Memory B cell (primary cell): ENCODE data around the gene RABGAP1L.

ENCODE experiments used
- ATAC-seq: fragments of 150-1000 bp; cut with Tn5 transposase; 2 replicates; pipeline ENCODE4 v1.10.0; 2021; ENCODE audit warnings: low read depth, mild to moderate bottlenecking, moderate library complexity
- DNase-seq, 2 donors: peaks; one replicate each; pipeline ENCODE4 v3.0.0; 2022; ENCODE audit warnings: low spot score in 2 of 2
- H3K27ac Mint-ChIP-seq: one replicate; pipeline ENCODE4 v1.8.0; 2022; ENCODE audit warnings: mild to moderate bottlenecking, moderate library complexity, mixed read lengths
- H3K27me3 Mint-ChIP-seq: one replicate; pipeline ENCODE4 v1.8.0; 2022; ENCODE audit warnings: mixed read lengths
- H3K36me3 Mint-ChIP-seq: one replicate; pipeline ENCODE4 v1.8.0; 2022; ENCODE audit warnings: mild to moderate bottlenecking, mixed read lengths
- H3K4me1 Mint-ChIP-seq: one replicate; pipeline ENCODE4 v1.8.0; 2022; ENCODE audit warnings: mixed read lengths
- H3K4me3 Mint-ChIP-seq: one replicate; pipeline ENCODE4 v1.8.0; 2022; ENCODE audit warnings: mild to moderate bottlenecking, moderate library complexity, mixed read lengths
- H3K9me3 Mint-ChIP-seq: one replicate; pipeline ENCODE4 v1.8.0; 2022; ENCODE audit warnings: mixed read lengths

RABGAP1L gene

DNA sequence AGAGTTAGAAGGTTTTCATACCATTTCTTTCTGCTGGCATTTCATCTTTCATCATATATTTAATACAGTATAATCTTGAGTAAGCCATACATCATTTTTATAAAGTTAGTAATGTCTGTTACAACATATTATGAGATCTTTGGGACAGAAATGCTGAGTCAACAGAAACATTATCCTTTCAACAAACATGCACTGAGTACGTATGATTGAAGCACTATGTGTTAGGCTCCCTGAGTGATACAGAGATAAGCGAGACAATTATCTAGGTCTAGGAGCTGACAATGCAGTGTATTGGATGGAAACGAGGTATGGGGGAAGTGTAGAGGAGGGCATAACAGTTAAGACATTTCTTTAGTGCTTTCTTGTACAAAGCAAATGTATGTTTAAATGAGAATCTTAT lies 268.7 kb downstream of the RABGAP1L start:
- H3K27me3 Mint-ChIP-seq: no peaks in the 10 kb centered on the region
- H3K9me3 Mint-ChIP-seq: no peaks in the 10 kb centered on the region
- no peak overlapping the region for H3K4me3 Mint-ChIP-seq
- H3K36me3 Mint-ChIP-seq: peaks cover 3% of the 10 kb centered on the region
- H3K27ac Mint-ChIP-seq: no peak overlapping the region
- DNase-seq: no peak
- no peak for ATAC-seq
- H3K4me1 Mint-ChIP-seq: no peaks in the 10 kb centered on the region

DNA sequence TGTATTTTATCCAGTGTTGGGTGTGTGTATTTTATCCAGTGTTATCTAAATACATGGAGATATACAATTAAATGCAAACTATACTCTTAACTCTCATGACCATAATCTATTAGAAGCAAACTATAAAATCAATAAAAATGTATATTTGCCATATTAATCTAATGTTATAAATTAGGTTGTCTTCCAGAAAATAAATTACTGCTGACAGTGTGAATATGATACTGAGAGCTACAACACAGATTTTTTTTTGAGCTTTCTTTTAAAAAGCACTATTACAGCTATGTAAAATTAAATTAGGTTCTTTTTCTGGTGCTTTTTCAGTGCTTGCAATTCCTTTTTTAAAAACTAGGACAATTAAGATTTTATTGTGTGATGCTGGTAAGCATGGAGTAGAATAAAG lies 269.4 kb downstream of the RABGAP1L start:
- H3K9me3 Mint-ChIP-seq: no peaks in the 10 kb centered on the region
- H3K4me3 Mint-ChIP-seq: no peak overlapping the region
- ATAC-seq (no peak), DNase-seq (no peak)
- H3K27ac Mint-ChIP-seq: no peak overlapping the region
- H3K36me3 Mint-ChIP-seq: peaks cover 3% of the 10 kb centered on the region
- H3K27me3 Mint-ChIP-seq: no peaks in the 10 kb centered on the region
- no peaks in the 10 kb centered on the region for H3K4me1 Mint-ChIP-seq

DNA sequence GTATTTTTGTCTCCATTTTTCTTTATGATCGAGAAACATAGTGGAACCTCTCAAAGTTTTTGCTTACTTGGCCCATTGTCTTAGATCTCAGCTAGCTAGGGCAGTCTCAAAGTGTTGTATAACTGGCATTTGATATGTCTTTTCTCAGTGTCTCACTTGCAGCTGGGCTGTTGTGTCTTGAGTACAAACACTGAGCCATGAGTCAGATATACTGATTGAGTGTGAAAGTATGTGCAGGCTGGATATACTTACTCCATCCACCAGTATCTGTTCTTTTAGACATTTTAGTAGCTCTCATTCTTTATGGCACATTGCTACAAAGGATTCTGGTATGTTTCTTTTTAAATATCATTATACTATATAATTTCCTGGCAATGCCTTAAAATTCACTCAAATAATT lies 274.1 kb downstream of the RABGAP1L start:
- H3K27ac Mint-ChIP-seq: no peak overlapping the region
- DNase-seq (no peak), ATAC-seq (no peak)
- H3K36me3 Mint-ChIP-seq: peaks cover 14% of the 10 kb centered on the region
- H3K9me3 Mint-ChIP-seq: peaks cover 2% of the 10 kb centered on the region
- H3K4me1 Mint-ChIP-seq: no peaks in the 10 kb centered on the region
- H3K4me3 Mint-ChIP-seq: no peak overlapping the region
- H3K27me3 Mint-ChIP-seq: no peaks in the 10 kb centered on the region

DNA sequence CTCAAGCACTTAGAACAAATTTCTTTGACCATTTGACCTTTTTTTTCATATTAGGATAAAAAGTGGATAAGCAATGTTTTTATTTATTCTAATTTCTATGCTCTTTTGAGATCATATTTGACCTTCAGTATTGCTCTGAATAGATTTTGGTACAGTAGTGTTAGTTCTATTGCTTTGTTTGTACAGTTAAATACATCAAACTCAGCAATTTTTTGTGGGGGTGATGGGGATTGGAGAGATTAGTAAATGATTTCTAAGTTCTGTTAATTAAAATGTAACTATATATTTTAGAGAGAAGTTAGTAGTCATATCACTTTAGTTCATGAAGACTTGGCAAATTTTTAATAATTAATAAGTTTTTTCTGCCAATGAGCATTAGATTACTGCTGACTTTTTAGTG lies 286.0 kb downstream of the RABGAP1L start:
- H3K27ac Mint-ChIP-seq: no peak overlapping the region
- ATAC-seq (no peak), DNase-seq (no peak)
- peaks cover 7% of the 10 kb centered on the region for H3K4me1 Mint-ChIP-seq
- no peaks in the 10 kb centered on the region for H3K9me3 Mint-ChIP-seq
- H3K4me3 Mint-ChIP-seq: no peak overlapping the region
- peaks cover 11% of the 10 kb centered on the region for H3K36me3 Mint-ChIP-seq
- H3K27me3 Mint-ChIP-seq: no peaks in the 10 kb centered on the region

DNA sequence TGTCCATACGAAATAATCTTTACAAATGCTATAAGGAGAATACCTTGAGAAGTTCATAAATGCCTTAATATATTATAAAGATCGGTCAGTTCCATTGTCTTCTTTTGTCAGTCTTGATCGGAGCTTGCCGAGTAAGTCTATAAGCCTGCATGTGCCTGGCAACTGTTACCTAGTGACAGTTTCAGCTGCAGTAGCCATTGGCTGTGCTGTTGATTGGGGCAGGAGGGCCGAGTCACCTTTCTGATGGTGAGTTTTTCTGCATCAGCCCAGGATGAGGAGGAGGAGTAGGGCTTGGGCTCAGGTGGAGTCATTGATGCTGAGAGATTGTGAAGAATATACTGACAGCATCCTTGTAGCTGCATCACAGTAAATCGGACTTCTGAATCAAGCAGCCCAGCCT lies 286.5 kb downstream of the RABGAP1L start:
- H3K4me3 Mint-ChIP-seq: no peak overlapping the region
- H3K36me3 Mint-ChIP-seq: peaks cover 11% of the 10 kb centered on the region
- ATAC-seq (no peak), DNase-seq (no peak)
- H3K4me1 Mint-ChIP-seq: peaks cover 7% of the 10 kb centered on the region
- H3K27ac Mint-ChIP-seq: peak overlapping the region; percentile 19
- H3K9me3 Mint-ChIP-seq: no peaks in the 10 kb centered on the region
- H3K27me3 Mint-ChIP-seq: no peaks in the 10 kb centered on the region

DNA sequence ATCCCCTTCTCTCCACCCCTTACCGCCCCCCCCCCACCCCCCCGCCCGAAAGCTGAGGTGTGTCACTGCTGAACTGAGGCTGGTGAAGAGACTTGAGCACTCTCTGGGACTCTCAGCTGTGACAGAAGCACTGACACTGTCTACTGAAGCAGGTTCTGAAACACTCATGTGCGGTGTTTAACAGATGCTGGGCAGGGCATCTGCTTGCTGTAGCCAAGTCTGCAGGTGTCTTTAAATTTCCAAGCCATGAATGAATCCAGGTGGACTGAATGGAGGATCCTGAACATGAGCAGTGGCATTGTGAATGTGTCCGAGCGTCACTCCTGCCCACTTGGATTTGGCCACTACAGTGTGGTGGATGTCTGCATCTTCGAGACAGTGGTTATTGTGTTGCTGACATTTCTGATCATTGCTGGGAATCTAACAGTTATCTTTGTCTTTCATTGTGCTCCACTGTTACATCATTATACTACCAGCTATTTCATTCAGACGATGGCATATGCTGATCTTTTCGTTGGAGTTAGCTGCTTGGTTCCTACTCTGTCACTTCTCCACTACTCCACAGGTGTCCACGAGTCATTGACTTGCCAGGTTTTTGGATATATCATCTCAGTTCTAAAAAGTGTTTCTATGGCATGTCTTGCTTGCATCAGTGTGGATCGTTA lies 288.7 kb downstream of the RABGAP1L start, which contains the start of gene GPR52:
Gene GPR52 (plus strand): TSS at position 99 of the 665 bp plus-strand sequence. CDS start 148 bp downstream, at position 247.
- no peak within 1 kb of the TSS for H3K27ac Mint-ChIP-seq
- peaks cover 7% of the 10 kb centered on the region for H3K4me1 Mint-ChIP-seq
- no peak within 1 kb of the TSS for H3K4me3 Mint-ChIP-seq
- peaks cover 11% of the 10 kb centered on the region for H3K36me3 Mint-ChIP-seq
- DNase-seq (no peak), ATAC-seq (no peak)
- H3K9me3 Mint-ChIP-seq: no peaks in the 10 kb centered on the region
- H3K27me3 Mint-ChIP-seq: no peaks in the 10 kb centered on the region

DNA sequence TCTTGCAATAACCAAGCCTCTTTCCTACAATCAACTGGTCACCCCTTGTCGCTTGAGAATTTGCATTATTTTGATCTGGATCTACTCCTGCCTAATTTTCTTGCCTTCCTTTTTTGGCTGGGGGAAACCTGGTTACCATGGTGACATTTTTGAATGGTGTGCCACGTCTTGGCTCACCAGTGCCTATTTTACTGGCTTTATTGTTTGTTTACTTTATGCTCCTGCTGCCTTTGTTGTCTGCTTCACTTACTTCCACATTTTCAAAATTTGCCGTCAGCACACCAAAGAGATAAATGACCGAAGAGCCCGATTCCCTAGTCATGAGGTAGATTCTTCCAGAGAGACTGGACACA lies 289.2 kb downstream of the RABGAP1L start:
- no peak overlapping the region for H3K27ac Mint-ChIP-seq
- no peak overlapping the region for H3K4me3 Mint-ChIP-seq
- no peaks in the 10 kb centered on the region for H3K9me3 Mint-ChIP-seq
- peaks cover 11% of the 10 kb centered on the region for H3K36me3 Mint-ChIP-seq
- ATAC-seq: no peak
- no peak for DNase-seq
- no peaks in the 10 kb centered on the region for H3K27me3 Mint-ChIP-seq
- peaks cover 7% of the 10 kb centered on the region for H3K4me1 Mint-ChIP-seq

DNA sequence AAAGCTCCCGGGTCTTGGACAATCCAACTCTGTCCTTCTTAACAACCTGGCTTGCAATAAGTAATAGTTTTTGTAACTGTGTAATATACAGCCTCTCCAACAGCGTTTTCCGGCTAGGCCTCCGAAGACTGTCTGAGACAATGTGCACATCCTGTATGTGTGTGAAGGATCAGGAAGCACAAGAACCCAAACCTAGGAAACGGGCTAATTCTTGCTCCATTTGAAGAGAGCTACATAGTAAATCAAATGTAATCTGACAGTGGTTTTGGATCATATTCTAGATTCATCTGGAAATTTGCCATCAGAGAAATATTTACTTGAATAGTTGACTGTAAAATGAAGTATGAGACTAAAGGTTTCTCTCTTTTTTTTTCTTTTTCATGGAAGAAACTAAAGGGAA lies 289.7 kb downstream of the RABGAP1L start:
- ATAC-seq: no peak
- DNase-seq: no peak
- Mint-ChIP-seq H3K36me3 (peaks cover 9% of the 10 kb centered on the region), H3K4me3 (no peak overlapping the region), H3K27ac (no peak overlapping the region), H3K9me3 (no peaks in the 10 kb centered on the region), H3K4me1 (peaks cover 2% of the 10 kb centered on the region), H3K27me3 (no peaks in the 10 kb centered on the region)

DNA sequence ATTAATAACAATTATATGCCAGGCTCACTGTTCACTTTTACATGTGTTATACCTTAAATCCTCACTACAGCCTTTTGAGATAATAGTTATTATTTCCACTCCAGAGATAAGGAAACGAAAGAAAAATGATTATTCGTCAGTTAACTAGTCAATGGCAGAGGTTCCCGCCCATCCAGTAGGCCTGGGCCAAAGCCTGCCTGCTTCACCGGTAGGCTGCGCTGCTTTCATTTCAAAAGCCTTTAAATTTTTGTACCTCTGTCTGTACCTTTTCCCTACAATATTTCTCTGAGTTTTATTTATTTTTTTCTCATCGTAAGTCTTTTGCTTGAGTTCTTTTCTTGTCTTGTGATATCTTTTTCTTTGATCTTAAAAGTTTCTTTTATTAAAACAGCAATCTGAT lies 292.1 kb downstream of the RABGAP1L start:
- ATAC-seq (no peak), DNase-seq (no peak)
- Mint-ChIP-seq H3K27ac (no peak overlapping the region), H3K9me3 (no peaks in the 10 kb centered on the region), H3K27me3 (no peaks in the 10 kb centered on the region), H3K36me3 (peaks cover 7% of the 10 kb centered on the region), H3K4me3 (no peak overlapping the region), H3K4me1 (no peaks in the 10 kb centered on the region)

DNA sequence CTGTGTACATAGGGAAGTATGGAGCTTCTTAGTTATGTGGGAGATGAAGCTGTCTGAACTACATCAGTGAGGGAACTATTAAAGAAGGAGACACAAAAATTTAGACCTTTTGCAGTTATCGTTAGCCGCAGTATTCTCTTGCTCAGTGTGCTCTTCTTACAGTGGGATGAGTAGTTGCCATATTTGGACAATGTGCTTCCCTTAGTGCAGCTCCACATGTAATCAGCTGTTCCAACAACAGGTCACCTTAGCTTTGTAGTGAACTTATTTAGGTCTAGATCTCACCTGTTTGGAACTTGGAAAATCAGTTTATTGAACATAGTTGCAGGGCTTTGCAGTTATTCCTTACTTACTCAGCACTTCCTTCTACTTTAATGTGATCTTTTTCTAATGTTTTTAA lies 306.5 kb downstream of the RABGAP1L start:
- no peak for ATAC-seq
- Mint-ChIP-seq H3K27ac (no peak overlapping the region), H3K4me1 (no peaks in the 10 kb centered on the region), H3K27me3 (no peaks in the 10 kb centered on the region), H3K36me3 (peaks cover 16% of the 10 kb centered on the region), H3K4me3 (no peak overlapping the region), H3K9me3 (peaks cover 2% of the 10 kb centered on the region)
- no peak for DNase-seq

DNA sequence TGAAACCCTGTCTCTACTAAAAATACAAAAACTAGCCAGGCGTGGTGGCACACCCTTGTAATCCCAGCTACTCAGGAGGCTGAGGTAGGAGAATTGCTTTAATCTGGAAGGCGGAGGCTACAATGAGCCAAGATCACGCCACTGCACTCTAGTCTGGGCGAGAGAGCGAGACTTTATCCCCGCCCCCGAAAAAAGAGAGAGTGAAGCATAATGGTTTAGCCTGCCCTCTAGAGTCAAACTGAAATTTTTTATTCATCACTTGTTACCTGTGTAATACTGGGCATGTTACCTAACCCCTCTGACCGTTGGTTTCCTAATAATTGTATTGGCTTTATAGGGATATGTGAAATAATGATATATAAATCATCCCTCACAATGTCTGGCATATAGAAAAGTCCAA lies 307.3 kb downstream of the RABGAP1L start:
- H3K4me1 Mint-ChIP-seq: no peaks in the 10 kb centered on the region
- ATAC-seq: no peak
- DNase-seq: no peak
- H3K4me3 Mint-ChIP-seq: no peak overlapping the region
- H3K27me3 Mint-ChIP-seq: no peaks in the 10 kb centered on the region
- H3K9me3 Mint-ChIP-seq: peaks cover 2% of the 10 kb centered on the region
- H3K36me3 Mint-ChIP-seq: peaks cover 12% of the 10 kb centered on the region
- no peak overlapping the region for H3K27ac Mint-ChIP-seq

DNA sequence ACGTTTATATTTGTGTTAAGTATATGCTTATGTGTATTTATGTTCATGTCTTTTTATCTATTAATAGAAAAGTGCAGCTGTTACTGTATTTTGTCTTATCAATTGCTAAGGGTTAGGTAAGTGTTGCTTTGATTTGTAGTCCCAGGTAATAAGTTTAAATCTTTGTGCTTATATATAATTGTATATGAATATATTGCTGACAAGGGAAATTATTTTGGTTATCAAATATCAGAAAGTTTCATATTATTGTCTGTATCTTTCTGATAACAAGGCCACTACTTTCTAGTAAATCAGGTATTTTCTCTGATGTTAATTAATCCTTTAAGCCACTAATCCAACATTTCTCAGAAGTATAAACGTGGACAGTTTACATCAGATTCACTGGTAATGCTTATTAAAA lies 309.7 kb downstream of the RABGAP1L start:
- DNase-seq: no peak
- ATAC-seq: no peak
- Mint-ChIP-seq H3K27ac (no peak overlapping the region), H3K4me1 (no peaks in the 10 kb centered on the region), H3K36me3 (peaks cover 12% of the 10 kb centered on the region), H3K9me3 (no peaks in the 10 kb centered on the region), H3K4me3 (no peak overlapping the region), H3K27me3 (no peaks in the 10 kb centered on the region)

DNA sequence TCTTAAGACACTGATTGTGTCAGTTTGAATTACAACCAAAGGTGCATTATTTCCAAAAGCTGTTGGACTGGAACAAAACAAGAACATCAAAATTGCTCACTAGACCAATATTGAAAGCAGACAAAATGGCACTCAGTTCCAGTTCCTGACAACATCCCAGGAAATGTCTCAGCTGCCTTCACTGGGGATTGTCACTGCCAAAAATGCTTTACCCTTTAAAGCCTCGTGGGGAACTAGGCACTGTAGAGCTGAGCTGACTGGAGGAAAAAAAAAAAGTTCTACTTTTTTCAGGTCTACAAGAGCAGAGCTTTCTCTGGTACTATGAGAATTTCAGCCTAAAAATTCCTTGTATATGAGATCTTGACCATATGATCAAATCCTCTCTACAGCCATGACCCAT lies 310.4 kb downstream of the RABGAP1L start:
- H3K36me3 Mint-ChIP-seq: peaks cover 8% of the 10 kb centered on the region
- H3K27me3 Mint-ChIP-seq: no peaks in the 10 kb centered on the region
- H3K9me3 Mint-ChIP-seq: no peaks in the 10 kb centered on the region
- ATAC-seq: no peak
- DNase-seq: no peak
- H3K4me1 Mint-ChIP-seq: no peaks in the 10 kb centered on the region
- H3K27ac Mint-ChIP-seq: no peak overlapping the region
- H3K4me3 Mint-ChIP-seq: no peak overlapping the region

DNA sequence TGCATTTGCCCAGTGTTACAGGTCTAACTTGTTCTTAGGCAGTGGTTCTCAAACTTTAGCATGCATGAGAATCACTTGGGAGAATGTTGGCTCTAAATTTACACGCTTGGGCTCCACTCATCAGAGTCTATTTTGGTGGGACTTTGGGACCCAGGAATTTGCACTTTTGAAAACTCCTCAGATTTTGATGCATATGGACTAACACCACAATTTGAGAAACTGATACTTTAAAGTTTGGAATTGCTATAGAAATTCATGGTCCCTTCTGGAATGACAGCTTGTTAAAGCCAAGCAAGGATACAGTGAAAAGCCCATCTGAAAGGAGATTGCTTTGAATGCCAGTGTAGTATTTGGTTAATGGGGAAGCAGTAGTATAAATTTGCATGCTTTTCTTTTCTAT lies 320.0 kb downstream of the RABGAP1L start:
- ATAC-seq: no peak

DNA sequence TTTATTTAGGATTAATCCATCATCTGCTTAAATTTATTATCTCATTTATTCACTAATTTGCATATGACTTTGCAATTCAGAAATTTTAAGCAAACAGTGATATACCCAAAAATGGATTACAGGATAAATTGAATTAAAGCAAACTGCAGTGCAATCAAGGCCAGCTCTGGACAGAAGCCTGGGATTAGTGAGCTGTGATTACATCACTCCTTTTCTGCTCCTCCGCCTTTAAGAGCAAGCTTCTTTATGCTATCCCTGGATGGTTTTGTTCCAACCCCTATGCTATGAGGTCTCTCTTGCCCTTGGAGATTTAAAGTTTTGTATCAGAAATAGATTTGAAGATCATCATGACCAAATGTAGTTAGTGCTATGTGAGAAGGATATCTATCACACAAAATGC lies 321.0 kb downstream of the RABGAP1L start:
- no peak overlapping the region for H3K27ac Mint-ChIP-seq
- H3K9me3 Mint-ChIP-seq: peaks cover 4% of the 10 kb centered on the region
- ATAC-seq (no peak), DNase-seq (no peak)
- peaks cover 14% of the 10 kb centered on the region for H3K4me1 Mint-ChIP-seq
- peaks cover 14% of the 10 kb centered on the region for H3K36me3 Mint-ChIP-seq
- no peaks in the 10 kb centered on the region for H3K27me3 Mint-ChIP-seq
- H3K4me3 Mint-ChIP-seq: no peak overlapping the region

More for the DNA sequence above, 320.0 kb downstream of the RABGAP1L start:
- no peak for DNase-seq
- no peak overlapping the region for H3K4me3 Mint-ChIP-seq
- H3K27ac Mint-ChIP-seq: no peak overlapping the region
- H3K27me3 Mint-ChIP-seq: no peaks in the 10 kb centered on the region
- peaks cover 2% of the 10 kb centered on the region for H3K9me3 Mint-ChIP-seq
- peaks cover 12% of the 10 kb centered on the region for H3K36me3 Mint-ChIP-seq
- peaks cover 8% of the 10 kb centered on the region for H3K4me1 Mint-ChIP-seq
